ENCODE results near the gene MBD5.

GRCh38 chr2:148237911-148238310 lies 217.0 kb downstream of the MBD5 start:
- TF ChIP-seq CTCF (IDR thresholded peaks at IDR 0.05): no peak
- TF ChIP-seq ZFX (IDR thresholded peaks at IDR 0.05; ENCODE audit: borderline replicate concordance): no peak
